ENCODE data around the gene ZNF486. TPM values are rescaled to one million over a fixed set of nuclear protein-coding genes. Genes with fewer than 3 reads are reported as not detected.
"Not testable (repeated sequence)": the region's sequence is repeated elsewhere in the genome, so short reads cannot be mapped to it uniquely, and the experiment has no call there.

Gene ZNF486
- total and polyA plus RNA-seq, 8 donors: 1.3 to 14.3 (median 2.7) TPM; not detected in 1

DNA sequence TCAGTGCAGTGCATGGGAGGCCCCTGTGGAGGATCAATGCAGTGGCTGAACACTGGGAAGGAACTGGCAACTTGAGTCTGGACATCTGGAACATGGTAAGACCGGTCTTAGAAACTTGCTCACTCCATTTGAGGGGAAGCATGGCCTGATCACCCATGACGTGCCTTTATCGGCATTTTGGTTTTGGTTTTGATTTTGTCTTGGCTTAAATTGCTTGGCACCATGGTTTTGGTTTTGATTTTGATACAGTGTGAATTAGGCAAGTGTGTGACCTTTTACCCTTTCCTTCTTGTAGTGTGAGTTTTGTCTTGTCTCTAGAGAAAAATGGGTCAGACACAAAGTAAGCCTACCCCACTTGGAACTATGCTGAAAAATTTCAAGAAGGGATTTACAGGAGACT is 77.3 kb downstream of the ZNF486 start:
- DNase-seq: no peak
- TF ChIP-seq EP300 (IDR thresholded peaks at IDR 0.05): no peak
- no peak for TF ChIP-seq POLR2A (IDR thresholded peaks at IDR 0.05)
- no peak for TF ChIP-seq CTCF (IDR thresholded peaks at IDR 0.05)
- no peak for TF ChIP-seq POLR2AphosphoS5 (IDR thresholded peaks at IDR 0.05)
- Histone ChIP-seq H3K36me3 (no peaks in the 10 kb centered on the region), H3K4me3 (no peak overlapping the region), H3K27ac (no peak overlapping the region), H3K9me3 (no peaks in the 10 kb centered on the region), H3K27me3 (no peaks in the 10 kb centered on the region), H3K4me1 (peaks cover 0 to 9% (median 2%) of the 10 kb centered on the region in 4 donors)
- WGBS, 5 donors: 76 to 87% (median 85%) methylated on average over 3 of the region's 3 CpGs
- intact Hi-C loops (cut with DNase I; ENCODE audit: low total_unique reads): no loop called here

DNA sequence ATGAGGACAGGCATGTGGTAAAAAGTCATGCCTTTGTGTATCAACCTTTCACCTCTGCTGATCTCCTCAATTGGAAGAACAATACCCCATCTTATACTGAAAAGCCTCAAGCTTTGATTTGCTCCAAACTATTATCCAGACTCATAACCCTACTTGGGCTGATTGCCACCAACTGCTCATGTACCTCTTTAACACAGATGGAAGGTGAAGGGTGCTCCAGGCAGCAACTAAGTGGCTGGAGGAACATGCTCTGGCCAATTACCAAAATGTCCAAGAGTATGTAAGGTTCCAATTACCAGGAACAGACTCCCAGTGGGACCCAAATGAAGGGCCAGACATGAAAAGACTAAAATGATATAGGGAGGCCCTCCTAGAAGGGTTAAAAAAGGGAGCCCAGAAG is 78.3 kb downstream of the ZNF486 start:
- Histone ChIP-seq H3K27ac (no peak overlapping the region), H3K27me3 (no peaks in the 10 kb centered on the region), H3K36me3 (no peaks in the 10 kb centered on the region), H3K4me3 (no peak overlapping the region), H3K4me1 (peaks cover 0 to 9% (median 2%) of the 10 kb centered on the region in 4 donors), H3K9me3 (no peaks in the 10 kb centered on the region)
- intact Hi-C loops (cut with DNase I; ENCODE audit: low total_unique reads): no loop called here
- no peak for TF ChIP-seq POLR2AphosphoS5 (IDR thresholded peaks at IDR 0.05)
- no peak for TF ChIP-seq EP300 (IDR thresholded peaks at IDR 0.05)
- DNase-seq: no peak

GRCh38 chr19:20247016-20247683 is 80.1 kb downstream of the ZNF486 start:
- Histone ChIP-seq H3K9me3 (no peaks in the 10 kb centered on the region), H3K4me3 (no peak overlapping the region), H3K27ac (no peak overlapping the region), H3K27me3 (no peaks in the 10 kb centered on the region), H3K4me1 (peaks cover 0 to 9% (median 2%) of the 10 kb centered on the region in 4 donors), H3K36me3 (no peaks in the 10 kb centered on the region)
- 22 to 44% (median 31%) methylated on average over 10 of the region's 10 CpGs for WGBS, 5 donors
- peak; percentile 51 to 81 for DNase-seq
- TF ChIP-seq CTCF (IDR thresholded peaks at IDR 0.05) (peak in 4 of 7 experiments; percentile 32 to 35 (median 34)), EP300 (IDR thresholded peaks at IDR 0.05) (no peak)
- intact Hi-C loops (cut with DNase I; ENCODE audit: low total_unique reads): no loop called here

GRCh38 chr19:20248258-20248657 is 81.2 kb downstream of the ZNF486 start:
- H3K36me3 ChIP-seq; DNase-seq; intact Hi-C loops (cut with DNase I; ENCODE audit: low total_unique reads); H3K9me3 ChIP-seq; H3K4me1 ChIP-seq; H3K4me3 ChIP-seq; H3K27me3 ChIP-seq; H3K27ac ChIP-seq: not testable (repeated sequence)
- 67 to 91% (median 78%) methylated on average over 2 of the region's 2 CpGs for WGBS, 5 donors

Small RNA genes lying within 50 kb of the gene (small RNA-seq; reads per million reads assigned to genes)
- 0 reads per million in 4 donors for gene AC011447.4

Other genes starting within 250 kb of the ZNF486 start
- 10 to 100 TPM in 1 of 5 donors, 1 to 10 TPM in 3, under 1 TPM in 1; 0.29 to 16.1 (median 3.9) TPM for gene ZNF682, start 127.7 kb upstream of the ZNF486 start, total RNA-seq
- gene ZNF682, start 127.7 kb upstream of the ZNF486 start, polyA plus RNA-seq: 1 to 10 TPM in 2 of 3 donors, under 1 TPM in 1; 0.92 to 6.7 (median 2.6) TPM
- gene ZNF90, start 89.2 kb upstream of the ZNF486 start, total RNA-seq: 10 to 100 TPM in 1 of 5 donors, 1 to 10 TPM in 4; 1.7 to 67.1 (median 5.1) TPM
- gene ZNF90, start 89.2 kb upstream of the ZNF486 start, polyA plus RNA-seq: 1 to 10 TPM; 1.4 to 2.2 (median 1.5) TPM